Measurements from ENCODE around the gene RPS3A. TPM values are rescaled to one million over a fixed set of nuclear protein-coding genes. Genes with fewer than 3 reads are reported as not detected.

Gene RPS3A
- total and polyA plus RNA-seq, 9 of the 15 experiments (the other 6 are each of a cell fraction or from before 2014, with no cell fraction given): 2,102 to 5,488 (median 3,554) TPM

DNA sequence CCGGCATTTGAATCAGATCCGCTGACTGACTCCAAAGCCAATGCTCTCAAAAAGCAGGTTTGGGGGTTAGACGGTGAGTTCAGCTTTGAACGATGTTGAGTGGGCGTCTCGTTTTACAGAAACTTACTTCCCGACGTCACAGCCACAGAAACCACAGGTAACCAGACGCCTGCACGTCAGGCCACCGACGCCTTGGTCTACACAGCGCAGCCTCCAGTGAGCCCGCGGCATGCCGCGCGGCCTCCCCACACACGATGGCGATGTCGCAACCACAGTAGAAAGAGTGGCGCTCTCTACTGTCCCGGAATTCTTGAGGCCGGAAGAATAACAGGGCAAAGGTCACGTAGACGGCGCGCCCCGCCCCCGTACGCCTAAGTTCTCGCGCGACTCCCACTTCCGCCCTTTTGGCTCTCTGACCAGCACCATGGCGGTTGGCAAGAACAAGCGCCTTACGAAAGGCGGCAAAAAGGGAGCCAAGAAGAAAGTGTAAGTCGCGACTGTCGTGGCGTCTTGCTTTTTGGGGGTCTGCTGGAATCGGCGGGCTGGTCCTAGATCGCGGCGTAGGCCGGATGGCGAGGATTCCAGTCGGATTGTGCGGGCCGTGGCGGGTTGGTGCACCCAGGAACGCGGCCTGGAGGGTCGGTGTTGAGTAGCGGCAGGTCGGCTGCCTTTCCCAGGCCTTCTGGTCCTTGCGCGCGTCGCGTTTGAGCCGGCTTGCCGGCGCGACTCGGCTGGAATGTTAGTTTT lies at the start of gene RPS3A (continued):
- TF ChIP-seq, protein P1, sequence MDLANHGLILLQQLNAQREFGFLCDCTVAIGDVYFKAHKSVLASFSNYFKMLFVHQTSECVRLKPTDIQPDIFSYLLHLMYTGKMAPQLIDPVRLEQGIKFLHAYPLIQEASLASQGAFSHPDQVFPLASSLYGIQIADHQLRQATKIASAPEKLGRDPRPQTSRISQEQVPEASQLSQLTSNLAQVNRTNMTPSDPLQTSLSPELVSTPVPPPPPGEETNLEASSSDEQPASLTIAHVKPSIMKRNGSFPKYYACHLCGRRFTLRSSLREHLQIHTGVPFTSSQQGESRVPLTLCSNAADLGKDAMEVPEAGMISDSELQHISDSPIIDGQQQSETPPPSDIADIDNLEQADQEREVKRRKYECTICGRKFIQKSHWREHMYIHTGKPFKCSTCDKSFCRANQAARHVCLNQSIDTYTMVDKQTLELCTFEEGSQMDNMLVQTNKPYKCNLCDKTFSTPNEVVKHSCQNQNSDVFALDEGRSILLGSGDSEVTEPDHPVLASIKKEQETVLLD (IDR thresholded peaks at IDR 0.05): peak; percentile 94
- TF ChIP-seq GATAD2A (IDR thresholded peaks at IDR 0.05): no peak
- TF ChIP-seq, protein P2, sequence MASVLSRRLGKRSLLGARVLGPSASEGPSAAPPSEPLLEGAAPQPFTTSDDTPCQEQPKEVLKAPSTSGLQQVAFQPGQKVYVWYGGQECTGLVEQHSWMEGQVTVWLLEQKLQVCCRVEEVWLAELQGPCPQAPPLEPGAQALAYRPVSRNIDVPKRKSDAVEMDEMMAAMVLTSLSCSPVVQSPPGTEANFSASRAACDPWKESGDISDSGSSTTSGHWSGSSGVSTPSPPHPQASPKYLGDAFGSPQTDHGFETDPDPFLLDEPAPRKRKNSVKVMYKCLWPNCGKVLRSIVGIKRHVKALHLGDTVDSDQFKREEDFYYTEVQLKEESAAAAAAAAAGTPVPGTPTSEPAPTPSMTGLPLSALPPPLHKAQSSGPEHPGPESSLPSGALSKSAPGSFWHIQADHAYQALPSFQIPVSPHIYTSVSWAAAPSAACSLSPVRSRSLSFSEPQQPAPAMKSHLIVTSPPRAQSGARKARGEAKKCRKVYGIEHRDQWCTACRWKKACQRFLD (CRISPR knock-in tag; IDR thresholded peaks at IDR 0.05): no peak
- peak; percentile 97 for TF ChIP-seq GTF2F1 (IDR thresholded peaks at IDR 0.05; ENCODE audit: low read depth, low read length)
- TF ChIP-seq SIN3B (IDR thresholded peaks at IDR 0.05; ENCODE audit: low read depth): peak; percentile 77
- TF ChIP-seq ARHGAP35 (IDR thresholded peaks at IDR 0.05; ENCODE audit: partially characterized antibody): peak; percentile 87
- 0 out of 4 replicates have a peak, but pooled peaks of 1 of the 2 experiments have one; percentile 43 for TF ChIP-seq MCM7 (IDR thresholded peaks at IDR 0.05)
- TF ChIP-seq MTA3 (IDR thresholded peaks at IDR 0.05; ENCODE audit: borderline replicate concordance): peak; percentile 97
- peak; percentile 91 for TF ChIP-seq GTF2A2 (tag; IDR thresholded peaks at IDR 0.05)
- TF ChIP-seq TRIM28 (IDR thresholded peaks at IDR 0.05): no peak
- TF ChIP-seq OTX1 (CRISPR knock-in tag; IDR thresholded peaks at IDR 0.05): 0 out of 2 replicates have a peak, but pooled peaks have one; percentile 25
- TF ChIP-seq, protein P3, sequence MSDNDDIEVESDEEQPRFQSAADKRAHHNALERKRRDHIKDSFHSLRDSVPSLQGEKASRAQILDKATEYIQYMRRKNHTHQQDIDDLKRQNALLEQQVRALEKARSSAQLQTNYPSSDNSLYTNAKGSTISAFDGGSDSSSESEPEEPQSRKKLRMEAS (CRISPR knock-in tag; IDR thresholded peaks at IDR 0.05): peak; percentile 92
- TF ChIP-seq, protein P4, sequence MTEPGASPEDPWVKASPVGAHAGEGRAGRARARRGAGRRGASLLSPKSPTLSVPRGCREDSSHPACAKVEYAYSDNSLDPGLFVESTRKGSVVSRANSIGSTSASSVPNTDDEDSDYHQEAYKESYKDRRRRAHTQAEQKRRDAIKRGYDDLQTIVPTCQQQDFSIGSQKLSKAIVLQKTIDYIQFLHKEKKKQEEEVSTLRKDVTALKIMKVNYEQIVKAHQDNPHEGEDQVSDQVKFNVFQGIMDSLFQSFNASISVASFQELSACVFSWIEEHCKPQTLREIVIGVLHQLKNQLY (CRISPR knock-in tag; conservative IDR thresholded peaks at IDR 0.05): peak in 1 of 2 experiments; percentile 83; a peak in 1 of 4 replicates
- TF ChIP-seq ZNF785 (CRISPR knock-in tag; IDR thresholded peaks at IDR 0.05): no peak
- TF ChIP-seq, protein P5, sequence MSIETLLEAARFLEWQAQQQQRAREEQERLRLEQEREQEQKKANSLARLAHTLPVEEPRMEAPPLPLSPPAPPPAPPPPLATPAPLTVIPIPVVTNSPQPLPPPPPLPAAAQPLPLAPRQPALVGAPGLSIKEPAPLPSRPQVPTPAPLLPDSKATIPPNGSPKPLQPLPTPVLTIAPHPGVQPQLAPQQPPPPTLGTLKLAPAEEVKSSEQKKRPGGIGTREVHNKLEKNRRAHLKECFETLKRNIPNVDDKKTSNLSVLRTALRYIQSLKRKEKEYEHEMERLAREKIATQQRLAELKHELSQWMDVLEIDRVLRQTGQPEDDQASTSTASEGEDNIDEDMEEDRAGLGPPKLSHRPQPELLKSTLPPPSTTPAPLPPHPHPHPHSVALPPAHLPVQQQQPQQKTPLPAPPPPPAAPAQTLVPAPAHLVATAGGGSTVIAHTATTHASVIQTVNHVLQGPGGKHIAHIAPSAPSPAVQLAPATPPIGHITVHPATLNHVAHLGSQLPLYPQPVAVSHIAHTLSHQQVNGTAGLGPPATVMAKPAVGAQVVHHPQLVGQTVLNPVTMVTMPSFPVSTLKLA (conservative IDR thresholded peaks at IDR 0.05): peak; percentile 85 to 88
- TF ChIP-seq, protein P6, sequence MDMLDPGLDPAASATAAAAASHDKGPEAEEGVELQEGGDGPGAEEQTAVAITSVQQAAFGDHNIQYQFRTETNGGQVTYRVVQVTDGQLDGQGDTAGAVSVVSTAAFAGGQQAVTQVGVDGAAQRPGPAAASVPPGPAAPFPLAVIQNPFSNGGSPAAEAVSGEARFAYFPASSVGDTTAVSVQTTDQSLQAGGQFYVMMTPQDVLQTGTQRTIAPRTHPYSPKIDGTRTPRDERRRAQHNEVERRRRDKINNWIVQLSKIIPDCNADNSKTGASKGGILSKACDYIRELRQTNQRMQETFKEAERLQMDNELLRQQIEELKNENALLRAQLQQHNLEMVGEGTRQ (CRISPR knock-in tag; IDR thresholded peaks at IDR 0.05): no peak
- peak; percentile 100 for TF ChIP-seq RBFOX2 (IDR thresholded peaks at IDR 0.05; ENCODE audit: low read depth, low read length)
- peak; percentile 81 for TF ChIP-seq L3MBTL2 (IDR thresholded peaks at IDR 0.05)
- TF ChIP-seq ELF4 (CRISPR knock-in tag; IDR thresholded peaks at IDR 0.05): peak; percentile 89
- no peak for TF ChIP-seq IFI16 (CRISPR knock-in tag; IDR thresholded peaks at IDR 0.05)
- TF ChIP-seq RUNX1 (IDR thresholded peaks at IDR 0.05; ENCODE audit: low read depth): peak; percentile 65; the same call in 1 of the 2 replicates
- peak; percentile 73 for TF ChIP-seq SOX6 (IDR thresholded peaks at IDR 0.05)
